GM12878 (cell line): ENCODE data around the gene SIRT2. TPM values are rescaled to one million over a fixed set of nuclear protein-coding genes. Genes with fewer than 3 reads are reported as not detected.

Experiments used
- ASH2L ChIP-seq: fragments of 300-600, 200-600 bp; sonication (generic); IDR thresholded peaks from 2 replicates; pipeline ENCODE4 v1.6.1; 2017; ENCODE audit warnings: low read depth, mild to moderate bottlenecking, borderline replicate concordance
- CHD1 ChIP-seq: IDR thresholded peaks from 2 replicates; pipeline ENCODE4 v1.6.1; 2012; ENCODE audit warnings: low read depth, low read length, improper control_type of control experiment
- CHD2 ChIP-seq: IDR thresholded peaks from 2 replicates; pipeline ENCODE4 v1.6.1; 2011; ENCODE audit warnings: low read depth, low read length, improper control_type of control experiment, borderline replicate concordance
- FOXM1 ChIP-seq: IDR thresholded peaks from 2 replicates; pipeline ENCODE4 v1.6.1; 2012; ENCODE audit warnings: low read depth, mild to moderate bottlenecking, inconsistent platforms, low read length, moderate library complexity
- HDAC2 ChIP-seq: fragments of 200-600 bp; sonication (generic); IDR thresholded peaks from 2 replicates; pipeline ENCODE4 v1.6.1; 2017
- HDGF ChIP-seq: fragments of 450-650 bp; IDR thresholded peaks from 2 replicates; pipeline ENCODE4 v1.6.1; 2016; ENCODE audit warnings: antibody characterized with exemption
- JUNB ChIP-seq: IDR thresholded peaks from 2 replicates; pipeline ENCODE4 v1.6.1; 2016; ENCODE audit warnings: antibody characterized with exemption, mild to moderate bottlenecking
- MYC ChIP-seq: IDR thresholded peaks from 2 replicates; pipeline ENCODE4 v1.6.1; 2011; ENCODE audit warnings: mild to moderate bottlenecking, low read length, moderate library complexity, inconsistent platforms; ENCODE audit not compliant: insufficient read depth, insufficient replicate concordance, insufficient read length, severe bottlenecking
- NBN ChIP-seq: fragments of 450-650 bp; IDR thresholded peaks from 2 replicates; pipeline ENCODE4 v1.6.1; 2016
- RBBP5 ChIP-seq: fragments of 200-600 bp; sonication (generic); conservative IDR thresholded peaks from 2 replicates; pipeline ENCODE4 v1.6.1; 2016
- RELA ChIP-seq: fragments of 450-650 bp; IDR thresholded peaks from 2 replicates; pipeline ENCODE4 v1.8.0; 2014; ENCODE audit warnings: borderline replicate concordance; ENCODE audit not compliant: partially characterized antibody
- RFX5 ChIP-seq: IDR thresholded peaks from 2 replicates; pipeline ENCODE4 v1.6.1; 2011; ENCODE audit warnings: low read depth, low read length, improper control_type of control experiment
- SMC3 ChIP-seq: IDR thresholded peaks from 2 replicates; pipeline ENCODE4 v1.6.1; 2011; ENCODE audit warnings: low read length, improper control_type of control experiment, borderline replicate concordance
- STAT1 ChIP-seq: fragments of 450-650 bp; conservative IDR thresholded peaks from 2 replicates; pipeline ENCODE4 v1.6.1; 2014; ENCODE audit warnings: antibody characterized with exemption, mild to moderate bottlenecking
- SUPT20H ChIP-seq: IDR thresholded peaks from 2 replicates; pipeline ENCODE4 v1.6.1; 2011; ENCODE audit warnings: low read depth, mild to moderate bottlenecking, low read length, moderate library complexity, borderline replicate concordance; ENCODE audit not compliant: control insufficient read depth
- TARDBP ChIP-seq: IDR thresholded peaks from 2 replicates; pipeline ENCODE4 v1.6.1; 2016; ENCODE audit warnings: borderline replicate concordance
- TCF12 ChIP-seq: IDR thresholded peaks from 2 replicates; pipeline ENCODE4 v1.6.1; 2011; ENCODE audit warnings: low read depth, mild to moderate bottlenecking, low read length
- TCF7 ChIP-seq: IDR thresholded peaks from 2 replicates; pipeline ENCODE4 v1.6.1; 2014; ENCODE audit warnings: antibody characterized with exemption, borderline replicate concordance
- YY1 ChIP-seq: IDR thresholded peaks from 2 replicates; pipeline ENCODE4 v1.6.1; 2011; ENCODE audit warnings: low read depth, mild to moderate bottlenecking, low read length
- ZNF207 ChIP-seq: fragments of 450-650 bp; IDR thresholded peaks from 2 replicates; pipeline ENCODE4 v1.6.1; 2014; ENCODE audit warnings: antibody characterized with exemption, mild to moderate bottlenecking, borderline replicate concordance
- polyA plus RNA-seq, 11 experiments: library from polyadenylated mRNA; depleted of rRNA in 4 of 11; unstranded in 6 of 11; stranded (reverse) in 5 of 11; fragments of >200 nt; fragmentation: Nextera tagmentation in 4 of 11; fragmentation: Illumina TruSeq in 1 of 11; extraction: Ambion mirVana in 4 of 11; extraction: Trizol in 1 of 11; gene quantifications; 1 replicate in 1 of 11; 2 replicates in 10 of 11; pipeline versions ENCODE4 v1.2.1 to v1.2.3, GENCODE V29; 2011 to 2016; ENCODE audit warnings: inconsistent platforms in 2 of 11, missing spikeins in 2 of 11, low read depth in 1 of 11
- total RNA-seq, 4 experiments: library from RNA; depleted of rRNA in 3 of 4; stranded (reverse); fragments of >200 nt in 3 of 4; fragmentation: Illumina TruSeq in 1 of 4; extraction: Trizol in 1 of 4; gene quantifications; 2 replicates each; pipeline versions ENCODE4 v1.2.1 to v1.2.3, GENCODE V29; 2013 to 2021
- TF ChIP-seq, protein P1 (sequence below): fragments of 450-650 bp; IDR thresholded peaks from 2 replicates; pipeline ENCODE4 v1.6.1; 2016; ENCODE audit warnings: mild to moderate bottlenecking
- TF ChIP-seq, protein P2 (sequence below): IDR thresholded peaks from 2 replicates; pipeline ENCODE4 v1.6.1; 2011; ENCODE audit warnings: borderline replicate concordance, low read depth, mild to moderate bottlenecking, moderate library complexity, low read length; ENCODE audit not compliant: insufficient read depth, poor library complexity, severe bottlenecking
- TF ChIP-seq, protein P3 (sequence below): fragments of 450-650 bp; IDR thresholded peaks from 2 replicates; pipeline ENCODE4 v1.6.1; 2018; ENCODE audit warnings: mild to moderate bottlenecking, low read depth, moderate library complexity; ENCODE audit not compliant: partially characterized antibody
- TF ChIP-seq, protein P4 (sequence below): fragments of 450-650 bp; formaldehyde crosslinking; IDR thresholded peaks from 2 replicates; pipeline ENCODE4 v1.5.0; 2022; ENCODE audit warnings: mild to moderate bottlenecking, missing genetic modification characterization

The SIRT2 gene
- total and polyA plus RNA-seq, 10 of the 15 experiments (the other 5 are each of a cell fraction or from before 2014, with no cell fraction given) = 1.4 to 38.7 (median 24.1) TPM

DNA sequence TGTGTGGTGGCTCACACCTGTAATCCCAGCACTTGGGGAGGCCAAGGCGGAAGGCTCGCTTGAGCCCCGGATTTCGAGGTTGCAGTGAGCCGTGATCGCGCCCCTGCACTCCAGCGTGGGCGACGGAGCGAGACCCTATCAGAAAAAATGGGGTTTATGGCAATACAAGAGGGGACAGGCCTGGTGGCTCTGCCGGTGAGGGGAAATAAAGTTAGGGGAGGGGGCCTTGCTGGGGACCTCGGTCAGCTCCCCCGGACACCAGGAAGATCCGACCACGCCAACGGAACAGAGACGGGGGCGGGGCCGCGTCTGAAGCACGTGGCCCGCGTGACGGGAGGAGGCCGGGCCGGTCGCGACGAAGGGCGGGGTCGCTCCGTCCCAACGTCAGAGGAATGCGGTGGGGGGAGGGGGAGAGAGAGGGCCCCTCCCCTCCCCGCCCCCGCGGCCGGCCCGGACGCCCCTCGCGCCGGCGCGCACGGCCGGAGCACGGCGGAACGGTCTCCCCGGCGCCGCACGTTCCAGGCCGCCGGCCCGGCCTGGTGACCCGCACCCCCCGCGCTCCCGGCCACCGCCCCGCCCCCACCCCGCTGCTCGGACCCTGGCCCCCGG is 47.7 kb downstream of the SIRT2 start (continued):
- TF ChIP-seq, protein P1, sequence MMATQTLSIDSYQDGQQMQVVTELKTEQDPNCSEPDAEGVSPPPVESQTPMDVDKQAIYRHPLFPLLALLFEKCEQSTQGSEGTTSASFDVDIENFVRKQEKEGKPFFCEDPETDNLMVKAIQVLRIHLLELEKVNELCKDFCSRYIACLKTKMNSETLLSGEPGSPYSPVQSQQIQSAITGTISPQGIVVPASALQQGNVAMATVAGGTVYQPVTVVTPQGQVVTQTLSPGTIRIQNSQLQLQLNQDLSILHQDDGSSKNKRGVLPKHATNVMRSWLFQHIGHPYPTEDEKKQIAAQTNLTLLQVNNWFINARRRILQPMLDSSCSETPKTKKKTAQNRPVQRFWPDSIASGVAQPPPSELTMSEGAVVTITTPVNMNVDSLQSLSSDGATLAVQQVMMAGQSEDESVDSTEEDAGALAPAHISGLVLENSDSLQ = peak; percentile 53
- TF ChIP-seq, protein P2, sequence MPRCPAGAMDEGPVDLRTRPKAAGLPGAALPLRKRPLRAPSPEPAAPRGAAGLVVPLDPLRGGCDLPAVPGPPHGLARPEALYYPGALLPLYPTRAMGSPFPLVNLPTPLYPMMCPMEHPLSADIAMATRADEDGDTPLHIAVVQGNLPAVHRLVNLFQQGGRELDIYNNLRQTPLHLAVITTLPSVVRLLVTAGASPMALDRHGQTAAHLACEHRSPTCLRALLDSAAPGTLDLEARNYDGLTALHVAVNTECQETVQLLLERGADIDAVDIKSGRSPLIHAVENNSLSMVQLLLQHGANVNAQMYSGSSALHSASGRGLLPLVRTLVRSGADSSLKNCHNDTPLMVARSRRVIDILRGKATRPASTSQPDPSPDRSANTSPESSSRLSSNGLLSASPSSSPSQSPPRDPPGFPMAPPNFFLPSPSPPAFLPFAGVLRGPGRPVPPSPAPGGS = no peak
- no peak for TF ChIP-seq ASH2L
- TF ChIP-seq MYC = peak; percentile 88
- no peak for TF ChIP-seq RFX5
- peak; percentile 82; the same call in 1 of the 2 replicates for TF ChIP-seq HDGF
- TF ChIP-seq, protein P3, sequence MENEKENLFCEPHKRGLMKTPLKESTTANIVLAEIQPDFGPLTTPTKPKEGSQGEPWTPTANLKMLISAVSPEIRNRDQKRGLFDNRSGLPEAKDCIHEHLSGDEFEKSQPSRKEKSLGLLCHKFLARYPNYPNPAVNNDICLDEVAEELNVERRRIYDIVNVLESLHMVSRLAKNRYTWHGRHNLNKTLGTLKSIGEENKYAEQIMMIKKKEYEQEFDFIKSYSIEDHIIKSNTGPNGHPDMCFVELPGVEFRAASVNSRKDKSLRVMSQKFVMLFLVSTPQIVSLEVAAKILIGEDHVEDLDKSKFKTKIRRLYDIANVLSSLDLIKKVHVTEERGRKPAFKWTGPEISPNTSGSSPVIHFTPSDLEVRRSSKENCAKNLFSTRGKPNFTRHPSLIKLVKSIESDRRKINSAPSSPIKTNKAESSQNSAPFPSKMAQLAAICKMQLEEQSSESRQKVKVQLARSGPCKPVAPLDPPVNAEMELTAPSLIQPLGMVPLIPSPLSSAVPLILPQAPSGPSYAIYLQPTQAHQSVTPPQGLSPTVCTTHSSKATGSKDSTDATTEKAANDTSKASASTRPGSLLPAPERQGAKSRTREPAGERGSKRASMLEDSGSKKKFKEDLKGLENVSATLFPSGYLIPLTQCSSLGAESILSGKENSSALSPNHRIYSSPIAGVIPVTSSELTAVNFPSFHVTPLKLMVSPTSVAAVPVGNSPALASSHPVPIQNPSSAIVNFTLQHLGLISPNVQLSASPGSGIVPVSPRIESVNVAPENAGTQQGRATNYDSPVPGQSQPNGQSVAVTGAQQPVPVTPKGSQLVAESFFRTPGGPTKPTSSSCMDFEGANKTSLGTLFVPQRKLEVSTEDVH = no peak
- TF ChIP-seq, protein P4, sequence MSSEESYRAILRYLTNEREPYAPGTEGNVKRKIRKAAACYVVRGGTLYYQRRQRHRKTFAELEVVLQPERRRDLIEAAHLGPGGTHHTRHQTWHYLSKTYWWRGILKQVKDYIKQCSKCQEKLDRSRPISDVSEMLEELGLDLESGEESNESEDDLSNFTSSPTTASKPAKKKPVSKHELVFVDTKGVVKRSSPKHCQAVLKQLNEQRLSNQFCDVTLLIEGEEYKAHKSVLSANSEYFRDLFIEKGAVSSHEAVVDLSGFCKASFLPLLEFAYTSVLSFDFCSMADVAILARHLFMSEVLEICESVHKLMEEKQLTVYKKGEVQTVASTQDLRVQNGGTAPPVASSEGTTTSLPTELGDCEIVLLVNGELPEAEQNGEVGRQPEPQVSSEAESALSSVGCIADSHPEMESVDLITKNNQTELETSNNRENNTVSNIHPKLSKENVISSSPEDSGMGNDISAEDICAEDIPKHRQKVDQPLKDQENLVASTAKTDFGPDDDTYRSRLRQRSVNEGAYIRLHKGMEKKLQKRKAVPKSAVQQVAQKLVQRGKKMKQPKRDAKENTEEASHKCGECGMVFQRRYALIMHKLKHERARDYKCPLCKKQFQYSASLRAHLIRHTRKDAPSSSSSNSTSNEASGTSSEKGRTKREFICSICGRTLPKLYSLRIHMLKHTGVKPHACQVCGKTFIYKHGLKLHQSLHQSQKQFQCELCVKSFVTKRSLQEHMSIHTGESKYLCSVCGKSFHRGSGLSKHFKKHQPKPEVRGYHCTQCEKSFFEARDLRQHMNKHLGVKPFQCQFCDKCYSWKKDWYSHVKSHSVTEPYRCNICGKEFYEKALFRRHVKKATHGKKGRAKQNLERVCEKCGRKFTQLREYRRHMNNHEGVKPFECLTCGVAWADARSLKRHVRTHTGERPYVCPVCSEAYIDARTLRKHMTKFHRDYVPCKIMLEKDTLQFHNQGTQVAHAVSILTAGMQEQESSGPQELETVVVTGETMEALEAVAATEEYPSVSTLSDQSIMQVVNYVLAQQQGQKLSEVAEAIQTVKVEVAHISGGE (CRISPR knock-in tag) = no peak
- no peak for TF ChIP-seq RELA
- peak; percentile 87 for TF ChIP-seq NBN
- peak; percentile 89 for TF ChIP-seq CHD2
- TF ChIP-seq FOXM1 = no peak
- TF ChIP-seq JUNB = no peak
- no peak; the same call in 1 of the 2 replicates for TF ChIP-seq TARDBP
- TF ChIP-seq ZNF207 = no peak; the same call in 1 of the 2 replicates
- no peak for TF ChIP-seq TCF7
- TF ChIP-seq STAT1 = 0 out of 2 replicates have a peak, but pooled peaks have one; percentile 43
- TF ChIP-seq TCF12 = no peak
- no peak for TF ChIP-seq HDAC2
- no peak; the same call in 1 of the 2 replicates for TF ChIP-seq YY1
- no peak for TF ChIP-seq SUPT20H
- TF ChIP-seq SMC3 = no peak
- TF ChIP-seq CHD1 = no peak
- no peak for TF ChIP-seq RBBP5
